HG03066 (cell line): ENCODE data around the gene TBXAS1.

Experiments used
- ATAC-seq: cut with Tn5 transposase; IDR thresholded peaks from one replicate; pipeline ENCODE4 v1.9.1; 2021; ENCODE audit warnings: low read depth; ENCODE audit not compliant: unreplicated experiment

TBXAS1 gene

GRCh38 chr7:139973101-139974050 is 144.3 kb downstream of the TBXAS1 start:
- ATAC-seq = no peak

GRCh38 chr7:139974179-139974811 is 145.2 kb downstream of the TBXAS1 start:
- no peak for ATAC-seq

GRCh38 chr7:139976055-139976837 is 147.2 kb downstream of the TBXAS1 start:
- no peak for ATAC-seq

GRCh38 chr7:139976838-139977656 is 148.0 kb downstream of the TBXAS1 start:
- no peak for ATAC-seq

DNA sequence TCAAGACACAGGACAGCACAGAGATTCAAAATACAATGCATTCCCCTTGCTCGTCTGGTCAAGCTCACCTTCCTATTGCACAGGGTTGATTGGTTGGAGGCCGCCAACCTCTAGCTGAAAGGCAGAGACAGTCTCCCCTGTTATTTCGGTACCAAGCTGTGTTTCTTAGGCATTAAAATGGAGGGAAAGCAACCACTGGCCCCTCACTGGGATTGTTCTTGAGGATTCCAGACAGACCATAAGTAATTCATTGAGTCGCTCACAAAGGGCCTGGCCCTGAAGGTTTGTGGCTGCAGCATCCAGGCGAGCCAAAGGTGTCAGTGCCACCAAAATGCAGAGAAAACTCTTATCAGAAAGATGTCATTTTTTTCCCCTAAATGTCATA is 152.4 kb downstream of the TBXAS1 start:
- ATAC-seq = no peak

- no peak for ATAC-seq
These were observed 154.2 kb downstream of the TBXAS1 start for GRCh38 chr7:139982927-139983920.

GRCh38 chr7:139984642-139985539 is 155.8 kb downstream of the TBXAS1 start:
- no peak for ATAC-seq

- ATAC-seq = no peak
These were observed 156.7 kb downstream of the TBXAS1 start for GRCh38 chr7:139985811-139986210.

DNA sequence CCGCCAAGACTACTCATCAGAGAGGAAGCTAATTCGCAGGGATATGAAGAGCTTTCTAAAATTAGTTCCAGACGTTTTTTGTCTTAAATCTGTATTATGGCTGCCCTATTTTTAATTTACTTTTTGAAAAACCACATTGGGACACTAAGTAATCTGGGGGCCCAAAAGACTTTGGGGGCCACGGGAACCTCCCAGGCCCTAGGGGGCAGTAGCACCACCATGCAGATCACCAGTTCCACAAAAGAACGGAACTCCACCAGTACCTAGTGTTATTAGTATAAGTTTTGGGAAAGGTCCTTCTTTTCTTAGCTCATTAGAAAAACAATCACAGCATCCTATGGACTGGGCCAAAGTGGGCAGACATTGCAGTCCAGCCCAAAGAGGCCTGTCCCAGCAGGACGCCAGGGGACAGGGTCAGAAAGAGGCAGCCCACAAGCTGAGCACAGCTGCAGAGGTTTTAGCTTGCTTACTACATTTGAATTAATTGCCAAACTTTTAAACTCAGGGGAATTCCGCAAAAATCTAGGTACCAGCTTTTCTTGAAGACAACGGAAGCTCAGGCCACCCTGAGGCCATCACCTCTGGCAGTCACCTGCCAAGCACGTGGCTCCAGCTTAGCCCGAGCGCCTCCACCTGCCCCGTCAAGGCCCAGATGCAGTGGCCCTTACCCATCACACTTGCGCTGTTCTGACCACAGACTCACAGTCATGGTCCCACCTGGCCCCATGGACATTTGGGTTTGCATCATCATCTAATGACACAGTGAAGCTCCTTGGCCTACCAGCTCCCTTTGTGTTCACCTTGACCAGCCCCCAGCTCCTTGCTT is 158.8 kb downstream of the TBXAS1 start:
- ATAC-seq = no peak

- ATAC-seq = no peak
These were observed 160.5 kb downstream of the TBXAS1 start for GRCh38 chr7:139989366-139990141.

GRCh38 chr7:139990142-139990535 is 161.1 kb downstream of the TBXAS1 start:
- no peak for ATAC-seq

DNA sequence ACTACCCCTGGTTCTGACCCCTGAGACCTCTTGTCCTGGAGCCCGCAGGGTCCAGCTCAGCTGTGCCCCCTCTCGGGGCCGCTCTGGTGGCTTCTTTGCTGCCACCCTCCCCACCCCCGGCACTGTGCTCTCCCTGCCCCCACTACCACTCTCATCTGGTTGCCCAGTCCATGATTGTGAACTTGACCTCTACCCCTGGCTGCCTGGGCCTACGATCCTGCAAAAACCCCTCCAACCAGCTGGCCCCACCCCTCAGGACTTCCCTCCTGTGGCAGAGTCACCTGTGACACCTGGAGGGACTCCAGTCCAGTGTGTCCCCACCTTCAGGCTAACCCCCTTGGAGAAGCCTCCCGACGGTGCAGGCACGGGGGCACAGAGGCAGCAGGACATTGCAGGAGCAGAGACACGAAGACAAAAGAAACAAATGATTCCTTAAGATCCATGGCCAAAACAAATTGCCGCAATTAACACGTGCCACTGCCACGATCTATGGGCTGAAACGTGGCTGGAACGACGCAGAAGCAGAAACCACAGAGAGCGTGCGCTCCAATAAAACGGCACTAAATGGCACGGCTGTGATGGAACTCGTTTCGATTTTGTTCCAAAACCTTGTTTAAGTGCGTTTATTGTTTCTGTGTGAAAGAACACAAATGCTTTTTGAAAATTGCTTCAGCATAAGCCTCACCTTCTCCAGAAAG is 161.7 kb downstream of the TBXAS1 start:
- ATAC-seq = no peak

- no peak for ATAC-seq
These were observed 162.2 kb downstream of the TBXAS1 start for GRCh38 chr7:139991269-139991666.

DNA sequence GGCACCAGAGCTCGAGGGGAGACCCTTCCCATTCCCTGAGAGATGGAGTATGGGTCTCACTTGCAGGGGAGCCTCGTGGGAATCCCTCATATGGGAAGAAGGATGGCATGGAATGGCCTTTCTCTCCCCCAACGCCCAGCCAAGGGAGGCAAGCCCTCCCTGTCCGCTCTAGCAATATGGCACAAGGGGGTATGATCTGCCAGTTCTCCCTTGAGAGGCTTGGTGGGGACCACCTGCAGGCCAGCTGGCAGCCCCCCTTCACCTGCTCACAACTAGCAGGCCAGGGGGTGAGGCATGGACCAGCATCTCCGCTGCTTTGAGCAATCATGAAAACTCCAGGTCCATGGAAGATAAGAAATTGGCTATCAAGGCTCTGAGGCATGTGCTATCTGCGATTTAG is 162.8 kb downstream of the TBXAS1 start:
- ATAC-seq = no peak

DNA sequence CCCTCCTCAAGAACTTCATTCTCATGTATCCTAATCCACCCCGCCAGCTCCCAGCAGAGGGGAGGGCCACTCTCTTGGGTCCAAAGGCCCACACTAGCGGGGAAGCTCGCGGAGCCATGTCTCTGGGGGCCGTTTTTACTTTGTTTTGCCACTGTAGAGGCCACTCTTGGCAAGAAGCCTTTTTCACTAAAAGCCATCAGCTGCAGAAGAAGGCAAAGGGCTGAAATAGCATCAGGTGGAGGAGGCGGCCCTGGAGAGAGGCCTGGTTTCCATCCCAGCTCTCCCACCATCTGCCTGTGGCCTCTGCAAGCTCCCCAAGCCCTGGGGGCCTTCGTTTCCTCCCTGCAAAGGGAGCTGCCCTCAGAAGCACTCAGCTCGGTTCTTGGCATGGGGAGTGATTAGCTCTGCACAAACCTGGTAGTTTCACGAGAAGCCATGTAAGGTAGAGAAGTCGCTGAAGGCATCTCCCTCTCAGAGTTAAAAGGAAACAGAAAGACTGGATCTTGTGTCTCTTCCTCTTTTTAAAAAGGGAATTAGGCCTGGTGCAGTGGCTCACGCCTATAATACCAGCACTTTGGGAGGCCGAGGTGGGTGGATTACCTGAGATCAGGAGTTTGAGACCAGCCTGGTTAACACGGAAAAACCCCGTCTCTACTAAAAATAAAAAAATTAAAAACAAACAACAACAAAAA is 163.4 kb downstream of the TBXAS1 start:
- ATAC-seq = no peak
